G401.6 (cell line): Measurements from ENCODE around the gene OSMR.

Source experiments
- FAIRE-seq: peaks from 2 replicates; lab custom pipeline; 2012; peaks lifted over from hg19 to GRCh38; lab: Jason Lieb, UNC

Gene OSMR

DNA sequence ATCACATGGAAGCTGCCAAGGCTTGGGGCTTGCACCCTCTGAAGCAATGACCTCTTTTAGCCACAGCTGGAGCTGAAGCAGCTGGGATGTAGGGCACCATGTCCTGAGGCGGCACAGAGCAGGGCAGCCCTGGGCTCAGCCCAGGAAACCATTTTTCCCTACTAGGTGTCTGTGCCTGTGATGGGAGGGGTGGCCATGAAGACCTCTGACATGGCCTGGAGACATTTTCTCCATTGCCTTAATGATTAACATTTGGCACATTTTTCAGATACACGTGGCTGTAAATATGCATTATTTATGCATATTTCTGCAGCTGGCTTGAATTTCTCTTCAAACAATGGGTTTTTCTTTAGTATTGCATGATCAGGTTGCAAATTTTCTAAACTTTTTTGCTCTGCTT is 81.7 kb downstream of the OSMR start:
- FAIRE-seq, result no peak

- FAIRE-seq, result no peak
These were observed 84.0 kb downstream of the OSMR start for GRCh38 chr5:38929838-38930237.

DNA sequence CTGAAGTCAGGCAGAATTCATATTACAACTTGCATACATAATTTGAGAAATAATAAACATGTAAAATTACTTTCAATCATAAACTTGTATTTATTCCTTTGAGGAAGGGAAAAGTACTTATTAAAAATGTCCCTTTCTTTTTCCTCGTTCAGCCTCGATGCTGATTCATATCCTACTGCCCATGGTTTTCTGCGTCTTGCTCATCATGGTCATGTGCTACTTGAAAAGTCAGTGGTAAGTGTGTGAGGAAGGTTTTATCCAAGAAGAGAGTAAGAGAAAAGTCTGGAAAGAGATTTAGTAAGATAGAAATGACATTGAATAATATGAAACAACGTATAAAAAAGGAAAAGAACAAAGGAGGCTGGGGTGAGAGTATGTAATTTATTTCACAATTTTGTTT is 85.9 kb downstream of the OSMR start:
- FAIRE-seq, result no peak

GRCh38 chr5:38932854-38933408 is 87.1 kb downstream of the OSMR start:
- no peak for FAIRE-seq

DNA sequence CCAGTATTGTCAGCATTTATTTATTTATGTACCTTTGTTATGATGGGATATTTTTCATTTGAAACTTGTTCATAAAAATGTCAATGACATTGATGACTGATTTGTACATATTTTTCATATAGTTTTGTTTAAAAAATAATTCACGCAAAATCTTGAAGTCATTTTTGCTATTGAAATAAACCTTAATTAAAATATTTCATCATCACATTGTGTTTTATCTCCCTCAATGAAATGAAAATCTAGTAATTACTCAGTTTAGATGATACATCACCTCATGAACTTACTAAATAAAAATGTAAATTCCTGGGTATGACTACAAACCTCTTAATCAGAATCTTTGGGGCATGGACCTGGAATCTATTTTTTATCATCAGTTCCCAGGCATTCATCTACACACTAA is 89.6 kb downstream of the OSMR start:
- no peak for FAIRE-seq

DNA sequence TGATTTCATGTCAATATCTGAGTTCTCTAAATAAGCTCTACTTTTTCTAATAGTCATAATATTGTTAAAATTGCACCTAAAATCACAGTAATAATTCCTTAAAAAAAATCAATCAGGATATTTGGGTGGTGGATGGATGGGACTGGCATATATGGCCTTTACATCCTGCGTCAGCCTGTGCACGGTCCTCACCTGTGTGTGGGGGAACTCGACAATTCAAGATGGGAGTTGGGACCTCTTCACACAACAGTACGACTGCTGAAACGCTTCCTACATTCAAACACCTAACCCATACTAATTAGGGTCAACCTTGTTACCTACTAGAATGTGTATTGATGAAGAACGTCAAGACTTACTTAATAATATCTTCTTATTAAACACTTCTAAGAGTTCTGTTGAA is 90.5 kb downstream of the OSMR start:
- no peak for FAIRE-seq

- no peak for FAIRE-seq
These were observed 92.6 kb downstream of the OSMR start for GRCh38 chr5:38938424-38938823.

- no peak for FAIRE-seq
These were observed 93.2 kb downstream of the OSMR start for GRCh38 chr5:38938973-38939372.

DNA sequence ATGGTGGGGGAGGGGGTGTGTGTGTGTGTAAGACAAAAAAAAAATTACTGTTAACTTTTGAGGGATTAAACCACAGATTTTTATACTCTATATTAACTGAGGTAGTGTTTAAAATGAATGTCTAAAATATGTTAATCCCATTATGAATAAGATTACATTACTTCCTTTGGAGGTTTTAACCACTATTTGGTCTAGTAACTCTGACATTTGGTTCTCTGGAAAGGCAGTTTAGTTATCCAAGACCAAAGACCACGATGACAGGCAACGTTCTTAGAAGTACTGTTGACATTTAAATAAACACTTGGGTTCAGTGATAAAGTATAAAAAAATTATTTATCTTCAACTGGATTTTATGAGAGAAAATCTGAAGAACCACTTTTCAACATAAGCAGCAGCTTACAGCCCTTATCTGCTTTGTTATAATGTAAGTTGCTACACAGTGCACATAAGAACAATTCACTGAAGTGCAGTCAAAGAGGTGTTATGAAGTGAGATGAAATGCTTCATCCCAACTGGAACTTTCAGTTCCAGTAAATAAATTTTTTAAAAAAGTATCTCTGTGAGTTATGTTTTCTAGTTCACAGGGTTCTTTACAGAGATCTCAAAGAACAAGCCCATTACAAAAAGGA is 94.5 kb downstream of the OSMR start:
- FAIRE-seq, result no peak

DNA sequence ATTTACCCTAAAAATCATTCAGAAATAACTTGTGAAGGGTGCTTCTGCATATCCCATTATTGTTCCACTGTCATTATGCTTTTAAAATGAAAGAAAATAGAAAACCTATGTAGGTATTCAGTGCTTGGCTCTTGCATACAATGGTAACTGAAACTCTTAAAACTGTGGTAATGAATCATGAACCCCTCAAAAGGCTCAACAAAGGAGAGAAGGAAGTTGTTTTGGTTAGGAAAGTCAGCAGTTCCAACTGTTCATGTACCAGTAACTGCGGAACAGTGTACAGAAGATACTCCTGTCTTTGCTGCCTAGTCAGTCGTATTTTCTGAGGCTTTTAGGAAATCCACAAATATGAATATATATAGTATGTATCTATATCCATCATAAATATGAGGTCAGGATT is 96.1 kb downstream of the OSMR start:
- FAIRE-seq, result no peak

- no peak for FAIRE-seq
These were observed 98.5 kb downstream of the OSMR start for GRCh38 chr5:38944282-38944681.

DNA sequence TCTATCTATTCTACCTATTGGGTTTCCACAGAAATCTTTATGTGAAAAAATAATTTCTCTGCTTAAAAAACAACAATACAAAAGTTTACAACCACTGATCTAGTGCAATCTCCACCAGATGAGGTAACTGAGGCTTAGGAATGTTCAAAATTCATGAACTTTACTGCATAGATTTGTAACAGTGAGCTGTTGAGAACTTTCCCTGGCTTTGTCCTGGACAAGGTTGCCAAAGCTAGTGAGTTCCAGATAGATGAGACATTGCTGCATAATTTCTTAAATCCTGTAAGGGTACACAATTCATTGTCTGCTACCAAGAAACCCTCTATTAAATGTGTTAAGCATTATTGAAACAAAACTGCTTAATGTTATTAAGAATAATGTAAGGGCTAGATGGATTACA is 102.7 kb downstream of the OSMR start:
- FAIRE-seq, result no peak

DNA sequence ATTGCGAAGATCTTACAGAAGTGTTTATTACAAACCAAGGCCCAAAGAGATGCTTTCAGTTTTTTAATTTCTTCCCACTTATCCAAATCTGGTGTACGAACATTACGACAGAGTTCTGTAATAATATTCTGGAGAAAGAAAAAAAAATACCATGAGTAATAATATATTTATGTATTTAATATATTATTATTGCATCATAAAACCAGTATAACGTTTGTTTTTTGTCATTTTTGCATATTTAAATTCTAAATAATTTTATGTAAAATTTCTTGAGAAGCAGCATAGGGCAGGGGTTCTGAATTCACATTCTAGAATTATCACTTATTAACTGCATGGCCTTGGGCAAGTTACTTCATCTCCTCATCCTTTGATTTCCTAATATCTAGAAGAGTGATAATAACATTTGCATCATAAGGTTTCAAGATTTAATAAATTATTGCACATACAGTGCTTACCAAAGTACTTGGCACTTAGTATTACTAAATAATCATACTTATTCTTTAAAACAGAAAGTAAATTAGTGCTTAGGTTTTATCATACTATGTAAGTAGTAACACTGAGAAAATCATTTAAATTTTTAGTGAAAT is 107.7 kb downstream of the OSMR start:
- FAIRE-seq, result peak; percentile 69

GRCh38 chr5:38961691-38962090 is 115.9 kb downstream of the OSMR start:
- no peak for FAIRE-seq

GRCh38 chr5:38968665-38969064 is 122.9 kb downstream of the OSMR start:
- FAIRE-seq, result no peak

- peak; percentile 44 for FAIRE-seq
These were observed 132.2 kb downstream of the OSMR start for GRCh38 chr5:38978036-38978435.

GRCh38 chr5:38979535-38979934 is 133.7 kb downstream of the OSMR start:
- FAIRE-seq, result no peak
